HG02943 (cell line): ENCODE measurements around the gene STK24.
"Not testable (repeated sequence)": the region's sequence is repeated elsewhere in the genome, so short reads cannot be mapped to it uniquely, and the experiment has no call there.

Experiments
- ATAC-seq: cut with Tn5 transposase; IDR thresholded peaks from one replicate; pipeline ENCODE4 v1.9.1; 2021; ENCODE audit warnings: mild to moderate bottlenecking, low read depth, moderate library complexity; ENCODE audit not compliant: unreplicated experiment

STK24 gene

DNA sequence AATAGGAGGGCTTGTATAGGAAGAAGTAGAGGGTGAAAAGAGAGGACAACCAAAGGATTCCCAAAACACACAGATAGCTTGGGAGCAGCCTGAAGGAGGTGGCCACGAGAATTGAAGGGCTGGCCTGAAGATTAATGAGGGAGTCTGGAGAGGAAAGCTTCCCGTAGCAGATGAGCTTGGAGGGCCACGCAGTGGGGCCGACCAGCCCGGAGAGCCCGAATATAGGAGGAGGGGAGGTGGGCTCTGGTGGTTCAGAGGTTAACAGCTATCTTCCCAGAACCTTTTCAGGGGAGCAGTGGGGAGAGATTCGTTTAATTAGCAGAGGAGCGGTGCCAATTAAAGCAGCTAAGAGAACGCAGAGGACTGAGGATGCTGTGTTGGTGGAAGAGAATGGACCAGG is 154.9 kb downstream of the STK24 start:
- no peak for ATAC-seq

GRCh38 chr13:98420554-98421175 is 156.2 kb downstream of the STK24 start:
- ATAC-seq, result no peak

- ATAC-seq, result no peak
Measured at GRCh38 chr13:98419786-98420553, 156.9 kb downstream of the STK24 start.

DNA sequence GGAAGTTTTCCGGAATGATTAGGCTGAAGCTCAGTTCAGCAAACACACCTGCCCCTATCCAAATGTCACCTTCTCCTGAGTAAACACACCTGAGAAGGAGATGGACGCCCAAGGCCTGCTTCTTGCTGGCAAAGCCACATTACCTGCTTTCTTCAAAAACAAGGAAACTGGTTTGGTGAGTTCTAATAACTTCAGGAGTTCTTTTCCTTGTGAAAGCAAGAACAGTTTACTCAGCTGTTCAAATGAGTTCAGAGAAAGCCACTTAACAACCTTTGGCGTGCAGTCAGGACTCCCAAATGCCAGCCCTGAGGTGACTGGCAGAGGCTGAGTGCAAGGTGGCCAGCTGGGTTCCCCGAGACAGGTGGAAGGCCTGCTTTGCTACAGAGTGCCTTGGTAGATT is 160.5 kb downstream of the STK24 start:
- no peak for ATAC-seq

DNA sequence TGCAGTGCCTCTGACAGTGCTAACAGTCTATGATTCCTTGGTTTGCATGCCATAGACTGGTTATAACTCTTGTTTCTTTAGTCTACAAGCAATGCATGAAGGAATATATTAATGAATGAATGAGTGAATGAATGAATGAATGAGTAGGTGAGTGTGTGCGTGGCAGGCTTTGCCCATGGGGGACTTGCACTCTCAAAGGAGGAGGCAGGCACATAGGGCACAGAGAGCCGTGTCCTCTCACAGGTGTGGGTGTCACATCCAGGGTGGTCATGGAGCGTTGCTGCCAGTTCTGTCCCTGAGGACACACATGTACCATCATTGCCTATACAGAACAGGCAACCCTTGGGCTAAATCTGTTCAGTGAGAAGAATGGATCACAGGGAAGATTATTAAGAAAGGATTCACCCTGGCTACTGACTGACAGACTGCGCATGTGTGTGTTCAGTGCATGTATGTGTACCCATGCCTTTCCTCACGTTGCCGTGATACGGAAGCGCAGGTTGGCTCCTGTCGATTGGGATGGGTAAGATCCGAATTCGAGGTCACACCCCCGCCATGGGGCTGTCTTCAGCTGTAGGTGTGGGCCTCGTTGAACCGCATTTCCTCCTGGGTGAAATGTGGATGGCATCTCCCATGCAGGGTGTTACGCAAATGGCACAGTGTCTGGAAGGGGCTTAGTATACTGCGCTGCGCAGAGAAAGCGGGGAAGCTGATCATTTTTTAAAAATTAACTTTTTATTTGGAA is 161.4 kb downstream of the STK24 start:
- ATAC-seq, result no peak

- ATAC-seq, result no peak
Measured at GRCh38 chr13:98413796-98414195, 163.1 kb downstream of the STK24 start.

- not testable (repeated sequence) for ATAC-seq
Measured at GRCh38 chr13:98413278-98413677, 163.6 kb downstream of the STK24 start.

DNA sequence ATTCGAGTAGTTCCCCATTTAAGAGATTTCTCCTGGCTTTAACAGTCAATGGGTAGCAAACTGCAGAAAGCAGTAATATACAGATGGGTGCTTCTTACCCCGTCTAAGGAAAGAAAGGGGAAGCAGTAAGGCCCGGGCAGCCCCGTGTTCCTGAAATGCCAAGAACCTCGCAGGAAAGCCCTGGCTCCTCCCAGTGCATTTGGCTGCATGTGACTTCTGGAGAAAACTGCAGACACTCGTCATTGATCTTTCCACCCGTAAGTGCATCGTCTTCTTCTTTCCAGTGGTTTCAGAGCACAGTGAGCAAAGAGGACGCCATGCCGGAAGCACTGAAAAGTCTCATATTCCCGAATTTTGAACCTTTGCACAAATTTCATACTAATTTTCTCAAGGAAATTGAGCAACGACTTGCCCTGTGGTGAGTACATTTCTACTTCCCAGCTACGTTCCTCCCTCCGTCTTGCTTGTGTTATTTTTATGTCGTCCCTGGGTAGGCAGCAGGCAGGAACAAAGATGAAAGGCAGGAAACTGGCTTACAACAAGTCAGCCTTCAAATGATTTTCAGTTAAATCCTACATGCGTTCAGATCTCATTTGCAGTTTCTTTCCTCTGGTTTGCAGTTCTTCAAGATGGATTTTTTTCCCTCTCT is 165.2 kb downstream of the STK24 start:
- no peak for ATAC-seq

- no peak for ATAC-seq
Measured at GRCh38 chr13:98411013-98411412, 165.9 kb downstream of the STK24 start.

DNA sequence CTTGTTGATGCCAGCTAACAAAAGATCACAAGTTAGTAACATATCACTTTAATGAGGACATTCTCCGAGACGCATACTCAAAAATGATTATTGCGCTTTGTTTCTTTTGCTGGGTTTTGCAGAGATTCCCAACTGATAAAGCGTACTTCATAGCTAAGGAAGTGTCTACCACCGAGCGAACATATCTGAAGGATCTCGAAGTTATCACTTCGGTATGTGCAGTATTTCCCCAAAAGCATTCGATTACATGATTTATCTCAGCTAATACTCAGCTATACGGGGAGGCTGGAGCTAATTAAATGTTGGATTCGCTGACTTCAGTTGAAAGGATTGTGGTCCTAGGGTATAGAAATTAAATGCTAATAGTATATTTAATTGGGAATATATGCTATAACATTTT is 166.3 kb downstream of the STK24 start:
- ATAC-seq, result no peak

GRCh38 chr13:98409281-98409680 is 167.6 kb downstream of the STK24 start:
- ATAC-seq, result no peak

GRCh38 chr13:98407575-98407974 is 169.3 kb downstream of the STK24 start:
- ATAC-seq, result no peak

- no peak for ATAC-seq
Measured at GRCh38 chr13:98406971-98407370, 169.9 kb downstream of the STK24 start.

DNA sequence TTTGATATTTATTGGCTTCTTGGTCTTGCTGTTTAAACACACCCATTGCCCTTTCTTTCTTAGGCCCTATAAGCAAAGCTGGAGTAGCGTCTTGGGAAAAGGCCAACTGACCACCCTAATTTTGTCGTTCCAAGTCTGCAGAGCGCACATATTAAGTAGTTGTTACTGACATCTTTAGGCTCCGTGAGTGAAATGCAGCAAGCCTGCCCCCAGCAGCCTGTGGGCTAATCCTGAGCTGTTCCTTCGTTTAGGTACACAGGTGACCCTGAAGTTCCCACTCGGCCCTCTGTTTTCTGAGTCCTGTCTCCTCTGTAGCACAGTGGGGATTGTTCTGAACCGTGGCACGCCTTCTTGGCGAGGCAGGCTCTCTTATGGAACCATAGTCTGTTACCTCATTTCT is 170.5 kb downstream of the STK24 start:
- ATAC-seq, result no peak

- ATAC-seq, result no peak
Measured at GRCh38 chr13:98405690-98406344, 171.1 kb downstream of the STK24 start.

DNA sequence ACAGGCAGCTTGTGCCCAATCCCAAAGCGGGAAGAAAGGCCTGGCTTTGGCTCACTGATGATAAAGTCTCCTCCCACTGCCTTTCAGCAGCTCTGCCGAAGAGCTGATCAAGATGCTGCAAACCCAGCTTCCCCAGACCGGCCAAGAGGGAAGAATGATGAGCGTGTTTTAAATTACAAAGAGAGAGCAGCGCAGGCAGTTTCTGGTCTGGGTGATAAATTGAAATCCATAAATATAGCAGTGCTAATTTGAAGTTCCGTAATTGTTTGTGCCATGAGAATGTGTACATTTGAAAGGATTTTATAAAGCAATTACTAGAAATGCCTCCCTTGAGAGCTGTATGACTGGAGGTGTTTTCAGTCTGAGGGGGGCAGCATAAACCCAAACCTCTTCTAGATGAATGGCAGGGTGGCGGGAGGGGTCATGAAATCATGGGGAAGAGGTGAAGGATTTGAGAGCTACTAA is 171.8 kb downstream of the STK24 start:
- ATAC-seq, result no peak

- ATAC-seq, result no peak
Measured at GRCh38 chr13:98403076-98403475, 173.8 kb downstream of the STK24 start.

- ATAC-seq, result no peak
Measured at GRCh38 chr13:98401934-98402333, 175.0 kb downstream of the STK24 start.

DNA sequence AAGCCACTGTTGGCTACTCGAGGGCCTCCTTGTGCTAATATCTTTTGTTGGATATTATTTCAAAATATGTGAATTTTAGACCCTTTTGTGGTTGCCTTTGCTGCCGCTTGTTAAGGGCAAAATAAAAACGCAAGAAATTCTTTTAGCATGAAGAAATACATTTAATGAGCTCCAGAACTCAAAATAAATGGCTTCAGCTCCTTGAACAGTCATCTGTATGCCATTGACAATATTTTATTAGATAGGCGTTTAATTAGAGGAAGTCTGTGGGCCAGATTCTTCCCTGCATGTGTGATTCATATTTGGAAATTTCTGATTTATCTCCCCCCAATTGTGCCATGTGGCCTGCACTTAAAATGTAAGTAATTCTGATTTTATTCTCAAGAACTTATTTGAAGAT is 177.2 kb downstream of the STK24 start:
- ATAC-seq, result no peak

GRCh38 chr13:98398581-98398980 is 178.3 kb downstream of the STK24 start:
- ATAC-seq, result no peak
